Measurements from ENCODE around the gene TATDN3. TPM values are rescaled to one million over a fixed set of nuclear protein-coding genes. Genes with fewer than 3 reads are reported as not detected.

TATDN3 gene
- total and polyA plus RNA-seq, 11 donors, result 18.2 to 30.3 (median 24.1) TPM

DNA sequence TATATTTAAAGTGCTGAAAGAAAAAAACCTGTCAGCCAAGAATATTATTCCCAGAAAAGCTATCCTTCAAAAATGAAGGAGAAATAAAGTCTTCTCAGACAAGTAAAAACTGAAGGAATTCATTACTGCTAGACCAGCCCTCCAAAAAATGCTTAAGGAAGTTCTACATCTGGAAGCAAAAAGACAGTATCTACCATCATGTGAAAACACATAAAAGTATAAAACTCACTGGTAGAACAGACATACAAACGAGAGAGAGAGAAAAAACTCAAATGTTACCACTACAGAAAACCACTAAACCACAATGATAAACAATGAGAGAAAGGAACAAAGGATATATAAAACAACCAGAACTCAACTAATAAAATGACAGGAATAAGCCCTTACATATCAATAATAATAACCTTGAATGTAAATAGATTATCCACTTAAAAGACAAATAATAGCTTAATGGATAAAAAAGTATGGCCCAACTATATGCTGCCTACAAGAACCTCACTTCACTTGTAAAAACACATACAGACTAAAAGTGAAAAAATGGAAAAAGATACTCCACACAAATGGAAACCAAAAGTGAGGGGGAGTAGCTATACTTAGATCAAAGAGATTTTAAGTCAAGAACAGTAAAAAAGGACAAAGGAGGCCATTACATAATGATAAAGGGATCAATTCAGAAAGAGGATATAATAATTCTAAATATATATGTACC, 22.1 kb upstream of the TATDN3 start:
- intact Hi-C loops (cut with DNase I), result loop anchor here in 1 of 10 donors (10.0 kb wide), 1 partner anchor 285 kb away; no protein-coding TSS in a partner anchor
- 79 to 90% (median 85%) methylated on average over 1 of the region's 1 CpG for WGBS, 4 donors
- TF ChIP-seq POLR2A (IDR thresholded peaks at IDR 0.05) (no peak), CTCF (IDR thresholded peaks at IDR 0.05) (no peak)
- Histone ChIP-seq H3K27ac (no peak overlapping the region), H3K4me3 (no peak overlapping the region), H3K9me3 (peaks cover 0 to 61% (median 26%) of the 10 kb centered on the region in 12 donors), H3K27me3 (no peaks in the 10 kb centered on the region), H3K36me3 (peaks cover 0 to 42% (median 3%) of the 10 kb centered on the region in 9 donors), H3K4me1 (peaks cover 0 to 19% (median 0%) of the 10 kb centered on the region in 12 donors)
- DNase-seq (no peak), ATAC-seq (no peak)

DNA sequence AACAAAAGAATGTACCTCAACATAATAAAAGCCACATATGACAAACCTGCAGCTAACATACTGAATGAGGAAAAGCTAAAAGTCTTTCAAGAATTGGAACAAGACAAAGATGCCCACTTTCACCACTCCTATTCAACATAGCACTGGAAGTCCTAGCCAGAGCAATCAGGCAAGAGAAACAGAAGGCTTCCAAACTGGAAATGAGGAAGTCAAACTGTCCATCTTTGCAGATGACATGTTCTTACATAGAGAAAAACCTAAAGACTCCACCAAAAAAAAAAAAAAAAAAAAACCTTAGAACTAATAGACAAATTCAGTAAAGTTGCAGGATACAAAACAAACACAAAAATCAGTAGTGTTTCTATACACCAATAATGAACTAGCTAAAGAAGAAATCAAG, 20.4 kb upstream of the TATDN3 start:
- peaks cover 0 to 26% (median 0%) of the 10 kb centered on the region in 12 donors for H3K4me1 ChIP-seq
- no peak overlapping the region for H3K4me3 ChIP-seq
- H3K9me3 ChIP-seq, result peaks cover 0 to 57% (median 26%) of the 10 kb centered on the region in 12 donors
- peaks cover 0 to 34% (median 8%) of the 10 kb centered on the region in 9 donors for H3K36me3 ChIP-seq
- no peak for TF ChIP-seq POLR2A (IDR thresholded peaks at IDR 0.05)
- no peak for TF ChIP-seq CTCF (IDR thresholded peaks at IDR 0.05)
- H3K27ac ChIP-seq, result no peak overlapping the region
- H3K27me3 ChIP-seq, result no peaks in the 10 kb centered on the region
- ATAC-seq (no peak), DNase-seq (no peak)
- intact Hi-C loops (cut with DNase I), result no loop called here

- no peak for ATAC-seq
- DNase-seq, result no peak
- Histone ChIP-seq H3K27ac (no peak overlapping the region), H3K27me3 (no peaks in the 10 kb centered on the region), H3K4me1 (peaks cover 0 to 35% (median 0%) of the 10 kb centered on the region in 12 donors), H3K36me3 (peaks cover 0 to 34% (median 10%) of the 10 kb centered on the region in 9 donors), H3K4me3 (no peak overlapping the region), H3K9me3 (peaks cover 0 to 40% (median 25%) of the 10 kb centered on the region in 12 donors)
- TF ChIP-seq CTCF (IDR thresholded peaks at IDR 0.05) (no peak), POLR2A (IDR thresholded peaks at IDR 0.05) (no peak)
- intact Hi-C loops (cut with DNase I), result no loop called here
- WGBS, 4 donors, result 96 to 99% (median 98%) methylated on average over 2 of the region's 2 CpGs
These were observed 18.7 kb upstream of the TATDN3 start for GRCh38 chr1:212773011-212773410.

GRCh38 chr1:212774584-212774983, 17.1 kb upstream of the TATDN3 start:
- Histone ChIP-seq H3K27ac (peak overlapping the region in 1 of 12 donors; percentile 54), H3K9me3 (peaks cover 0 to 25% (median 12%) of the 10 kb centered on the region in 12 donors), H3K36me3 (peaks cover 0 to 27% (median 8%) of the 10 kb centered on the region in 9 donors), H3K27me3 (no peaks in the 10 kb centered on the region), H3K4me1 (peaks cover 0 to 35% (median 0%) of the 10 kb centered on the region in 12 donors), H3K4me3 (no peak overlapping the region)
- intact Hi-C loops (cut with DNase I), result no loop called here
- no peak for TF ChIP-seq CTCF (IDR thresholded peaks at IDR 0.05)
- TF ChIP-seq POLR2A (IDR thresholded peaks at IDR 0.05), result no peak
- ATAC-seq (peak in 2 of 4 donors; percentile 26 to 62), DNase-seq (no peak)
- WGBS, 4 donors, result 72 to 81% (median 74%) methylated on average over 2 of the region's 2 CpGs
